ENCODE measurements around the gene ASH1L. TPM values are rescaled to one million over a fixed set of nuclear protein-coding genes. Genes with fewer than 3 reads are reported as not detected.

Gene ASH1L
- total and polyA plus RNA-seq, 9 of the 15 experiments (the other 6 are each of a cell fraction or from before 2014, with no cell fraction given), result 2.0 to 23.3 (median 14.6) TPM

DNA sequence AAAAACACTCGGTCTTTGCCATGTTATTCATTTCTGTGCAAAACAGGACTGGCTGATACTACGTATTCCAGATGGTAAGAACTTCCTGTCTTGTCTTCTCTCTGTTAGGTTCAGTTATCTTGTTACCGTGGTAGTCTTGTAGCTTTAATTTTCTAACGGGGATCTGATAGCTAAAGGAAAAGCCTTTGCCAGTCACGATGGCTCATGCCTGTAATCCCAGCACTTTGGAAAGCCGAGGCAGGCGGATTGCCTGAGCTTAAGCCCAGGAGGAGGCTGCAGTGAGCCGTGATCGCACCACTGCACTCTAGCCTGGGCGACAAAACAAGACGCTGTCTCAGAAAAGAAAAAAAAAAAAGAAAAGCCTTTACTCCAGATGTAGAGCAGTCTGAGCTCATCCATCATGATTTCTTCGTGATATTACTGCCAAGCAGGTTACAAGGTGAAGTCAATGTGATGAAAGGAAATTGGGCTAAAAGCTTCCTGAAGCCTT is 36.3 kb upstream of the ASH1L start (continued):
- TF ChIP-seq, protein P1, sequence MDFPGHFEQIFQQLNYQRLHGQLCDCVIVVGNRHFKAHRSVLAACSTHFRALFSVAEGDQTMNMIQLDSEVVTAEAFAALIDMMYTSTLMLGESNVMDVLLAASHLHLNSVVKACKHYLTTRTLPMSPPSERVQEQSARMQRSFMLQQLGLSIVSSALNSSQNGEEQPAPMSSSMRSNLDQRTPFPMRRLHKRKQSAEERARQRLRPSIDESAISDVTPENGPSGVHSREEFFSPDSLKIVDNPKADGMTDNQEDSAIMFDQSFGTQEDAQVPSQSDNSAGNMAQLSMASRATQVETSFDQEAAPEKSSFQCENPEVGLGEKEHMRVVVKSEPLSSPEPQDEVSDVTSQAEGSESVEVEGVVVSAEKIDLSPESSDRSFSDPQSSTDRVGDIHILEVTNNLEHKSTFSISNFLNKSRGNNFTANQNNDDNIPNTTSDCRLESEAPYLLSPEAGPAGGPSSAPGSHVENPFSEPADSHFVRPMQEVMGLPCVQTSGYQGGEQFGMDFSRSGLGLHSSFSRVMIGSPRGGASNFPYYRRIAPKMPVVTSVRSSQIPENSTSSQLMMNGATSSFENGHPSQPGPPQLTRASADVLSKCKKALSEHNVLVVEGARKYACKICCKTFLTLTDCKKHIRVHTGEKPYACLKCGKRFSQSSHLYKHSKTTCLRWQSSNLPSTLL (IDR thresholded peaks at IDR 0.05), result no peak
- no peak for TF ChIP-seq HOXB6 (CRISPR knock-in tag; IDR thresholded peaks at IDR 0.05; ENCODE audit: borderline replicate concordance)
- no peak for TF ChIP-seq ZNF197 (CRISPR knock-in tag; IDR thresholded peaks at IDR 0.05; ENCODE audit: low read depth)
- TF ChIP-seq PTRF (tag; IDR thresholded peaks at IDR 0.05), result no peak
- no peak for TF ChIP-seq ZNF445 (CRISPR knock-in tag; IDR thresholded peaks at IDR 0.05; ENCODE audit: low read depth)
- TF ChIP-seq, protein P2, sequence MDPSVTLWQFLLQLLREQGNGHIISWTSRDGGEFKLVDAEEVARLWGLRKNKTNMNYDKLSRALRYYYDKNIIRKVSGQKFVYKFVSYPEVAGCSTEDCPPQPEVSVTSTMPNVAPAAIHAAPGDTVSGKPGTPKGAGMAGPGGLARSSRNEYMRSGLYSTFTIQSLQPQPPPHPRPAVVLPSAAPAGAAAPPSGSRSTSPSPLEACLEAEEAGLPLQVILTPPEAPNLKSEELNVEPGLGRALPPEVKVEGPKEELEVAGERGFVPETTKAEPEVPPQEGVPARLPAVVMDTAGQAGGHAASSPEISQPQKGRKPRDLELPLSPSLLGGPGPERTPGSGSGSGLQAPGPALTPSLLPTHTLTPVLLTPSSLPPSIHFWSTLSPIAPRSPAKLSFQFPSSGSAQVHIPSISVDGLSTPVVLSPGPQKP (CRISPR knock-in tag; IDR thresholded peaks at IDR 0.05), result no peak
- no peak for TF ChIP-seq ZNF347 (CRISPR knock-in tag; IDR thresholded peaks at IDR 0.05; ENCODE audit: low read depth)
- no peak for TF ChIP-seq BMI1 (IDR thresholded peaks at IDR 0.05; ENCODE audit: low read length)
- 0 out of 2 replicates have a peak, but pooled peaks have one; percentile 24 for TF ChIP-seq GABPA (tag; conservative IDR thresholded peaks at IDR 0.05; ENCODE audit: low read depth)
- TF ChIP-seq CEBPG (CRISPR knock-in tag; IDR thresholded peaks at IDR 0.05), result no peak
- TF ChIP-seq CEBPG (tag; conservative IDR thresholded peaks at IDR 0.05 in 1 of 2, IDR thresholded peaks at IDR 0.05 in 1 of 2), result no peak
- TF ChIP-seq TARDBP (IDR thresholded peaks at IDR 0.05), result no peak
- TF ChIP-seq, protein P3, sequence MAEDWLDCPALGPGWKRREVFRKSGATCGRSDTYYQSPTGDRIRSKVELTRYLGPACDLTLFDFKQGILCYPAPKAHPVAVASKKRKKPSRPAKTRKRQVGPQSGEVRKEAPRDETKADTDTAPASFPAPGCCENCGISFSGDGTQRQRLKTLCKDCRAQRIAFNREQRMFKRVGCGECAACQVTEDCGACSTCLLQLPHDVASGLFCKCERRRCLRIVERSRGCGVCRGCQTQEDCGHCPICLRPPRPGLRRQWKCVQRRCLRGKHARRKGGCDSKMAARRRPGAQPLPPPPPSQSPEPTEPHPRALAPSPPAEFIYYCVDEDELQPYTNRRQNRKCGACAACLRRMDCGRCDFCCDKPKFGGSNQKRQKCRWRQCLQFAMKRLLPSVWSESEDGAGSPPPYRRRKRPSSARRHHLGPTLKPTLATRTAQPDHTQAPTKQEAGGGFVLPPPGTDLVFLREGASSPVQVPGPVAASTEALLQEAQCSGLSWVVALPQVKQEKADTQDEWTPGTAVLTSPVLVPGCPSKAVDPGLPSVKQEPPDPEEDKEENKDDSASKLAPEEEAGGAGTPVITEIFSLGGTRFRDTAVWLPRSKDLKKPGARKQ (CRISPR knock-in tag; IDR thresholded peaks at IDR 0.05), result no peak
- TF ChIP-seq MXI1 (IDR thresholded peaks at IDR 0.05; ENCODE audit: low read depth, low read length), result no peak
- peak; percentile 45; the same call in 1 of the 2 replicates for TF ChIP-seq ZNF384 (IDR thresholded peaks at IDR 0.05; ENCODE audit: low read depth, low read length)
- no peak for TF ChIP-seq ZNF57 (CRISPR knock-in tag; IDR thresholded peaks at IDR 0.05)
- 0 out of 2 replicates have a peak, but pooled peaks have one; percentile 7 for TF ChIP-seq ARID2 (IDR thresholded peaks at IDR 0.05)
- no peak for TF ChIP-seq ZNF121 (CRISPR knock-in tag; conservative IDR thresholded peaks at IDR 0.05)
- TF ChIP-seq, protein P4, sequence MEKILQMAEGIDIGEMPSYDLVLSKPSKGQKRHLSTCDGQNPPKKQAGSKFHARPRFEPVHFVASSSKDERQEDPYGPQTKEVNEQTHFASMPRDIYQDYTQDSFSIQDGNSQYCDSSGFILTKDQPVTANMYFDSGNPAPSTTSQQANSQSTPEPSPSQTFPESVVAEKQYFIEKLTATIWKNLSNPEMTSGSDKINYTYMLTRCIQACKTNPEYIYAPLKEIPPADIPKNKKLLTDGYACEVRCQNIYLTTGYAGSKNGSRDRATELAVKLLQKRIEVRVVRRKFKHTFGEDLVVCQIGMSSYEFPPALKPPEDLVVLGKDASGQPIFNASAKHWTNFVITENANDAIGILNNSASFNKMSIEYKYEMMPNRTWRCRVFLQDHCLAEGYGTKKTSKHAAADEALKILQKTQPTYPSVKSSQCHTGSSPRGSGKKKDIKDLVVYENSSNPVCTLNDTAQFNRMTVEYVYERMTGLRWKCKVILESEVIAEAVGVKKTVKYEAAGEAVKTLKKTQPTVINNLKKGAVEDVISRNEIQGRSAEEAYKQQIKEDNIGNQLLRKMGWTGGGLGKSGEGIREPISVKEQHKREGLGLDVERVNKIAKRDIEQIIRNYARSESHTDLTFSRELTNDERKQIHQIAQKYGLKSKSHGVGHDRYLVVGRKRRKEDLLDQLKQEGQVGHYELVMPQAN (IDR thresholded peaks at IDR 0.05; ENCODE audit: borderline replicate concordance), result no peak
- no peak for TF ChIP-seq ZC3H11A (IDR thresholded peaks at IDR 0.05; ENCODE audit: low read depth, low read length)
- no peak for TF ChIP-seq ZNF316 (IDR thresholded peaks at IDR 0.05)
- TF ChIP-seq TGIF2 (CRISPR knock-in tag; IDR thresholded peaks at IDR 0.05), result no peak
